HepG2 (cell line): ENCODE data around the gene C1QTNF1. TPM values are rescaled to one million over a fixed set of nuclear protein-coding genes. Genes with fewer than 3 reads are reported as not detected.

ENCODE experiments used
- HHEX ChIP-seq: IDR thresholded peaks from 2 replicates; pipeline ENCODE4 v1.6.1; 2016; ENCODE audit warnings: control low read depth
- HMG20B ChIP-seq: conservative IDR thresholded peaks from 2 replicates; pipeline ENCODE4 v1.6.1; 2016; ENCODE audit warnings: missing genetic modification reagents, missing compliant biosample characterization
- MATR3 ChIP-seq: sonication (generic); formaldehyde crosslinking; IDR thresholded peaks from 2 replicates; pipeline ENCODE4 v1.4.0; 2020; ENCODE audit warnings: missing genetic modification reagents
- NONO ChIP-seq, 2 experiments: fragments of 450-650 bp in 1 of 2; sonication (generic) in 1 of 2; formaldehyde crosslinking in 1 of 2; IDR thresholded peaks in 1 of 2; conservative IDR thresholded peaks in 1 of 2; 2 replicates each; pipeline versions ENCODE4 v1.6.1 to v1.8.0; 2017 to 2022; ENCODE audit warnings: mild to moderate bottlenecking in 1 of 2, missing genetic modification reagents in 1 of 2, moderate library complexity in 1 of 2
- STAT5B ChIP-seq: sonication (generic); formaldehyde crosslinking; IDR thresholded peaks from 2 replicates; pipeline ENCODE4 v1.4.0; 2020; ENCODE audit warnings: missing genetic modification reagents
- TP53 ChIP-seq: sonication (generic); formaldehyde crosslinking; conservative IDR thresholded peaks from 2 replicates; pipeline ENCODE4 v1.4.0; 2020; ENCODE audit warnings: missing genetic modification reagents
- ZKSCAN1 ChIP-seq: fragments of 150-350 bp; IDR thresholded peaks from 2 replicates; pipeline ENCODE4 v1.6.1; 2014; ENCODE audit warnings: low read length
- ZNF451 ChIP-seq: sonication (generic); formaldehyde crosslinking; IDR thresholded peaks from 2 replicates; pipeline ENCODE4 v1.5.0; 2020; ENCODE audit warnings: mild to moderate bottlenecking, missing genetic modification reagents
- ZNF781 ChIP-seq: sonication (generic); formaldehyde crosslinking; IDR thresholded peaks from 2 replicates; pipeline ENCODE4 v1.5.1; 2020; ENCODE audit warnings: borderline replicate concordance, mild to moderate bottlenecking, missing genetic modification reagents; ENCODE audit errors: not compliant biosample characterization
- polyA plus RNA-seq, 8 experiments: library from polyadenylated mRNA; depleted of rRNA in 3 of 8; stranded (reverse) in 7 of 8; unstranded in 1 of 8; fragments of >200 nt; fragmentation: Illumina TruSeq in 4 of 8; extraction: Trizol in 4 of 8; gene quantifications; 2 replicates each; pipeline versions ENCODE4 v1.2.1 to v1.2.3, GENCODE V29; 2011 to 2016; ENCODE audit warnings: low read depth in 4 of 8, missing spikeins in 1 of 8, mixed read lengths in 1 of 8; ENCODE audit not compliant: insufficient read depth in 1 of 8
- total RNA-seq, 5 experiments: library from RNA; depleted of rRNA; stranded (reverse); fragments of >200 nt; fragmentation: Illumina TruSeq; extraction: Trizol; gene quantifications; 2 replicates each; pipeline ENCODE4 v1.2.3, GENCODE V29; 2016; ENCODE audit warnings: low read depth in 1 of 5
- TF ChIP-seq, protein P1 (sequence below): fragments of 450-650 bp; IDR thresholded peaks from 2 replicates; pipeline ENCODE4 v1.6.1; 2017; ENCODE audit warnings: mild to moderate bottlenecking
- TF ChIP-seq, protein P2 (sequence below): sonication (generic); formaldehyde crosslinking; IDR thresholded peaks from 2 replicates; pipeline ENCODE4 v1.8.0; 2022; ENCODE audit warnings: mild to moderate bottlenecking, missing genetic modification reagents, borderline replicate concordance
- TF ChIP-seq, protein P3 (sequence below): fragments of 450-650 bp; IDR thresholded peaks from 2 replicates; pipeline ENCODE4 v1.6.1; 2017
- TF ChIP-seq, protein P4 (sequence below): sonication (generic); formaldehyde crosslinking; IDR thresholded peaks from 2 replicates; pipeline ENCODE4 v1.8.1; 2023; ENCODE audit warnings: mild to moderate bottlenecking, inconsistent platforms, moderate library complexity, missing genetic modification reagents, borderline replicate concordance
- TF ChIP-seq, protein P5 (sequence below): IDR thresholded peaks from 2 replicates; pipeline ENCODE4 v1.6.1; 2016
- TF ChIP-seq, protein P6 (sequence below): sonication (generic); formaldehyde crosslinking; conservative IDR thresholded peaks from 2 replicates; pipeline ENCODE4 v1.4.0; 2020; ENCODE audit warnings: missing genetic modification reagents

C1QTNF1 gene
- total and polyA plus RNA-seq, 2 of the 13 experiments (the other 11 are each of a cell fraction or from before 2014, with no cell fraction given) = 0.18 to 0.86 TPM

DNA sequence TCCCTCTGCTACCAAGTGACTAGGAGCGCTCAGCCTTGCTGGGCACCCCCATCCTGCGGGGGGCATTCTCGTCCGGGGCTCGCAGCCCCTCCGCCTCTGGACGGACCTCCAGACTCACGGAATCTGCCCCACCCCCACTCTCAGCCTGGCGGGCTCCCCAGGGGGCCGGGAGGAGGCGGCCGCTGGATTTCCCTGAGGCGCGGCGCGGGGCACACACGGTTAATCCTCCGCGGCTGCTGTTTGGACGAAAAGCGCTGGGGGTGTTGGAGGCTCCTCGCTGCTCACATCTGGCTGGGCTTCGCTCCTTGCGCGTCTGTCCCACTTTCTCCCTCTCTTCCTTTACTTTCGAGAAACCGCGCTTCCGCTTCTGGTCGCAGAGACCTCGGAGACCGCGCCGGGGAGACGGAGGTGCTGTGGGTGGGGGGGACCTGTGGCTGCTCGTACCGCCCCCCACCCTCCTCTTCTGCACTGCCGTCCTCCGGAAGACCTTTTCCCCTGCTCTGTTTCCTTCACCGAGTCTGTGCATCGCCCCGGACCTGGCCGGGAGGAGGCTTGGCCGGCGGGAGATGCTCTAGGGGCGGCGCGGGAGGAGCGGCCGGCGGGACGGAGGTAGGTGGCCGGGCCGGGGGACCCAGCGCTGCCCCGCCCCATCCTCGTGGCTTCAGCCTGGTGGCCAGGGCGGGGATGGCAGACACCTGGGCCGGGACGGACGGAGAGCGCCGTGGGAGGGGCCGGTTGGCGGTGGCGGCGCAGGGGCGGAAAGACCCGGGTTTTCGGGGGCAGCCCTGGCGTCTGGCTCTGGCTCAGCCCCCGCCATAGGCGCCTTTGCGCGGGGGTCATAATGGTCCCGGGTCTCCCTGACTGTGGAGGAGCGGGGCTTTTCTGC is at the start of gene C1QTNF1 (continued):
- TF ChIP-seq, protein P1, sequence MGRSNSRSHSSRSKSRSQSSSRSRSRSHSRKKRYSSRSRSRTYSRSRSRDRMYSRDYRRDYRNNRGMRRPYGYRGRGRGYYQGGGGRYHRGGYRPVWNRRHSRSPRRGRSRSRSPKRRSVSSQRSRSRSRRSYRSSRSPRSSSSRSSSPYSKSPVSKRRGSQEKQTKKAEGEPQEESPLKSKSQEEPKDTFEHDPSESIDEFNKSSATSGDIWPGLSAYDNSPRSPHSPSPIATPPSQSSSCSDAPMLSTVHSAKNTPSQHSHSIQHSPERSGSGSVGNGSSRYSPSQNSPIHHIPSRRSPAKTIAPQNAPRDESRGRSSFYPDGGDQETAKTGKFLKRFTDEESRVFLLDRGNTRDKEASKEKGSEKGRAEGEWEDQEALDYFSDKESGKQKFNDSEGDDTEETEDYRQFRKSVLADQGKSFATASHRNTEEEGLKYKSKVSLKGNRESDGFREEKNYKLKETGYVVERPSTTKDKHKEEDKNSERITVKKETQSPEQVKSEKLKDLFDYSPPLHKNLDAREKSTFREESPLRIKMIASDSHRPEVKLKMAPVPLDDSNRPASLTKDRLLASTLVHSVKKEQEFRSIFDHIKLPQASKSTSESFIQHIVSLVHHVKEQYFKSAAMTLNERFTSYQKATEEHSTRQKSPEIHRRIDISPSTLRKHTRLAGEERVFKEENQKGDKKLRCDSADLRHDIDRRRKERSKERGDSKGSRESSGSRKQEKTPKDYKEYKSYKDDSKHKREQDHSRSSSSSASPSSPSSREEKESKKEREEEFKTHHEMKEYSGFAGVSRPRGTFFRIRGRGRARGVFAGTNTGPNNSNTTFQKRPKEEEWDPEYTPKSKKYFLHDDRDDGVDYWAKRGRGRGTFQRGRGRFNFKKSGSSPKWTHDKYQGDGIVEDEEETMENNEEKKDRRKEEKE = no peak
- TF ChIP-seq, protein P2, sequence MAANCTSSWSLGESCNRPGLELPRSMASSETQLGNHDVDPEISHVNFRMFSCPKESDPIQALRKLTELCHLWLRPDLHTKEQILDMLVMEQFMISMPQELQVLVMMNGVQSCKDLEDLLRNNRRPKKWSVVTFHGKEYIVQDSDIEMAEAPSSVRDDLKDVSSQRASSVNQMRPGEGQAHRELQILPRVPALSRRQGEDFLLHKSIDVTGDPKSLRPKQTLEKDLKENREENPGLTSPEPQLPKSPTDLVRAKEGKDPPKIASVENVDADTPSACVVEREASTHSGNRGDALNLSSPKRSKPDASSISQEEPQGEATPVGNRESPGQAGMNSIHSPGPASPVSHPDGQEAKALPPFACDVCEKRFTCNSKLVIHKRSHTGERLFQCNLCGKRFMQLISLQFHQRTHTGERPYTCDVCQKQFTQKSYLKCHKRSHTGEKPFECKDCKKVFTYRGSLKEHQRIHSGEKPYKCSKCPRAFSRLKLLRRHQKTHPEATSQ (CRISPR knock-in tag) = no peak
- no peak for TF ChIP-seq HMG20B (CRISPR knock-in tag)
- no peak for TF ChIP-seq HHEX (CRISPR knock-in tag)
- TF ChIP-seq, protein P3, sequence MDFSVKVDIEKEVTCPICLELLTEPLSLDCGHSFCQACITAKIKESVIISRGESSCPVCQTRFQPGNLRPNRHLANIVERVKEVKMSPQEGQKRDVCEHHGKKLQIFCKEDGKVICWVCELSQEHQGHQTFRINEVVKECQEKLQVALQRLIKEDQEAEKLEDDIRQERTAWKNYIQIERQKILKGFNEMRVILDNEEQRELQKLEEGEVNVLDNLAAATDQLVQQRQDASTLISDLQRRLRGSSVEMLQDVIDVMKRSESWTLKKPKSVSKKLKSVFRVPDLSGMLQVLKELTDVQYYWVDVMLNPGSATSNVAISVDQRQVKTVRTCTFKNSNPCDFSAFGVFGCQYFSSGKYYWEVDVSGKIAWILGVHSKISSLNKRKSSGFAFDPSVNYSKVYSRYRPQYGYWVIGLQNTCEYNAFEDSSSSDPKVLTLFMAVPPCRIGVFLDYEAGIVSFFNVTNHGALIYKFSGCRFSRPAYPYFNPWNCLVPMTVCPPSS = no peak
- TF ChIP-seq, protein P4, sequence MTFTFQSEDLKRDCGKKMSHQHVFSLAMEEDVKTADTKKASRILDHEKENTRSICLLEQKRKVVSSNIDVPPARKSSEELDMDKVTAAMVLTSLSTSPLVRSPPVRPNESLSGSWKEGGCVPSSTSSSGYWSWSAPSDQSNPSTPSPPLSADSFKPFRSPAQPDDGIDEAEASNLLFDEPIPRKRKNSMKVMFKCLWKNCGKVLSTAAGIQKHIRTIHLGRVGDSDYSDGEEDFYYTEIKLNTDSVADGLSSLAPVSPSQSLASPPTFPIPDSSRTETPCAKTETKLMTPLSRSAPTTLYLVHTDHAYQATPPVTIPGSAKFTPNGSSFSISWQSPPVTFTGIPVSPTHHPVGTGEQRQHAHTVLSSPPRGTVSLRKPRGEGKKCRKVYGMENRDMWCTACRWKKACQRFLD (CRISPR knock-in tag) = no peak
- TF ChIP-seq STAT5B (CRISPR knock-in tag) = no peak
- no peak for TF ChIP-seq ZNF451 (CRISPR knock-in tag)
- TF ChIP-seq MATR3 (CRISPR knock-in tag) = no peak
- no peak for TF ChIP-seq ZKSCAN1
- TF ChIP-seq NONO (IDR thresholded peaks at IDR 0.05) = no peak
- TF ChIP-seq NONO (CRISPR knock-in tag; conservative IDR thresholded peaks at IDR 0.05) = no peak
- TF ChIP-seq ZNF781 = no peak
- TF ChIP-seq, protein P5, sequence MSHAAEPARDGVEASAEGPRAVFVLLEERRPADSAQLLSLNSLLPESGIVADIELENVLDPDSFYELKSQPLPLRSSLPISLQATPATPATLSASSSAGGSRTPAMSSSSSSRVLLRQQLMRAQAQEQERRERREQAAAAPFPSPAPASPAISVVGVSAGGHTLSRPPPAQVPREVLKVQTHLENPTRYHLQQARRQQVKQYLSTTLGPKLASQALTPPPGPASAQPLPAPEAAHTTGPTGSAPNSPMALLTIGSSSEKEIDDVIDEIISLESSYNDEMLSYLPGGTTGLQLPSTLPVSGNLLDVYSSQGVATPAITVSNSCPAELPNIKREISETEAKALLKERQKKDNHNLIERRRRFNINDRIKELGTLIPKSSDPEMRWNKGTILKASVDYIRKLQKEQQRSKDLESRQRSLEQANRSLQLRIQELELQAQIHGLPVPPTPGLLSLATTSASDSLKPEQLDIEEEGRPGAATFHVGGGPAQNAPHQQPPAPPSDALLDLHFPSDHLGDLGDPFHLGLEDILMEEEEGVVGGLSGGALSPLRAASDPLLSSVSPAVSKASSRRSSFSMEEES = no peak
- TF ChIP-seq, protein P6, sequence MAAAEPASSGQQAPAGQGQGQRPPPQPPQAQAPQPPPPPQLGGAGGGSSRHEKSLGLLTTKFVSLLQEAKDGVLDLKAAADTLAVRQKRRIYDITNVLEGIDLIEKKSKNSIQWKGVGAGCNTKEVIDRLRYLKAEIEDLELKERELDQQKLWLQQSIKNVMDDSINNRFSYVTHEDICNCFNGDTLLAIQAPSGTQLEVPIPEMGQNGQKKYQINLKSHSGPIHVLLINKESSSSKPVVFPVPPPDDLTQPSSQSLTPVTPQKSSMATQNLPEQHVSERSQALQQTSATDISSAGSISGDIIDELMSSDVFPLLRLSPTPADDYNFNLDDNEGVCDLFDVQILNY (CRISPR knock-in tag) = no peak
- no peak for TF ChIP-seq TP53 (CRISPR knock-in tag)
